ENCODE results near the gene STX11. TPM values are rescaled to one million over a fixed set of nuclear protein-coding genes. Genes with fewer than 3 reads are reported as not detected.

The STX11 gene
- total RNA-seq, 1 experiment from 2014 or later, result 0.69 TPM

GRCh38 chr6:144190593-144190992 is 40.3 kb downstream of the STX11 start:
- H3K9ac ChIP-seq (ENCODE audit: low read length), result no peak overlapping the region
- no peak overlapping the region for H2AFZ ChIP-seq (ENCODE audit: low read depth, low read length, poor library complexity, severe bottlenecking)
- no peak overlapping the region for H3K4me2 ChIP-seq (ENCODE audit: low read length)
- no peaks in the 10 kb centered on the region; the same call in 1 of the 2 replicates for H3K9me2 ChIP-seq (ENCODE audit: insufficient read depth)
- no peak overlapping the region for H3K27ac ChIP-seq (ENCODE audit: low read depth, low read length)
- H4K20me1 ChIP-seq (ENCODE audit: insufficient read depth), result no peaks in the 10 kb centered on the region
- H3K36me3 ChIP-seq (ENCODE audit: control insufficient read depth in 1 of 2, insufficient read depth in 2 of 2, low read length in 2 of 2), result no peaks in the 10 kb centered on the region
- ChIA-PET RAD21 (ENCODE audit: low non-redundant PET in 1 of 2, low total read pairs in 2 of 2, uncharacterized antibody in 2 of 2, unreplicated experiment in 2 of 2) (no interaction called here), POLR2A (no interaction called here), CTCF (interaction anchor here (0.6 kb wide), 1 partner anchor 291 kb away, joined by 3 read pairs; no protein-coding TSS in a partner anchor)
- no peak overlapping the region for H3K4me3 ChIP-seq (replicated peaks in 1 of 2; ENCODE audit: low read depth in 1 of 2, low read length in 2 of 2)
- H3K9me3 ChIP-seq (ENCODE audit: control insufficient read depth in 1 of 2, insufficient read depth in 1 of 2, low read depth in 1 of 2, low read length in 2 of 2), result no peaks in the 10 kb centered on the region
- H3K4me1 ChIP-seq (ENCODE audit: control insufficient read depth in 1 of 2, insufficient read depth in 2 of 2, low read length in 2 of 2), result no peaks in the 10 kb centered on the region
- no peak for TF ChIP-seq REST (IDR thresholded peaks at IDR 0.05; ENCODE audit: low read depth)
- peak; percentile 18; the same call in 1 of the 2 replicates for TF ChIP-seq RAD21 (IDR thresholded peaks at IDR 0.05; ENCODE audit: low read depth)
- no peak for DNase-seq (ENCODE audit: low read depth, low spot score)
- no peaks in the 10 kb centered on the region for H3K27me3 ChIP-seq (ENCODE audit: insufficient read depth, low read length)
- BruUV-seq (replicated peaks), result no TSS peak
- H3K79me2 ChIP-seq (ENCODE audit: insufficient read depth, low read length), result no peaks in the 10 kb centered on the region
- intact Hi-C loops (cut with micrococcal nuclease), result no loop called here
- no peak for ATAC-seq

- no peak overlapping the region for H2AFZ ChIP-seq (ENCODE audit: low read depth, low read length, poor library complexity, severe bottlenecking)
- ChIA-PET POLR2A (no interaction called here), CTCF (no interaction called here), RAD21 (ENCODE audit: low non-redundant PET in 1 of 2, low total read pairs in 2 of 2, uncharacterized antibody in 2 of 2, unreplicated experiment in 2 of 2) (no interaction called here)
- intact Hi-C loops (cut with micrococcal nuclease), result no loop called here
- BruUV-seq (replicated peaks), result no TSS peak
- TF ChIP-seq EZH2phosphoT487 (IDR thresholded peaks at IDR 0.05; ENCODE audit: borderline replicate concordance), result no peak
- no peak for TF ChIP-seq ZFX (IDR thresholded peaks at IDR 0.05)
- no peak for TF ChIP-seq MAX (IDR thresholded peaks at IDR 0.05)
- no peak for TF ChIP-seq SP1 (IDR thresholded peaks at IDR 0.05; ENCODE audit: low read depth)
- TF ChIP-seq EGR1 (IDR thresholded peaks at IDR 0.05; ENCODE audit: low read depth), result no peak
- no peak for TF ChIP-seq FOSL1 (IDR thresholded peaks at IDR 0.05; ENCODE audit: low read depth)
- TF ChIP-seq SIN3A (IDR thresholded peaks at IDR 0.05; ENCODE audit: low read depth), result no peak
- TF ChIP-seq TCF7L2 (IDR thresholded peaks at IDR 0.05; ENCODE audit: borderline replicate concordance, extremely low read depth, insufficient read depth, insufficient read length), result no peak
- no peak for TF ChIP-seq ZNF274 (IDR thresholded peaks at IDR 0.05; ENCODE audit: low read depth, low read length)
- TF ChIP-seq ZBTB33 (IDR thresholded peaks at IDR 0.05; ENCODE audit: extremely low read depth, insufficient replicate concordance, low read length), result no peak
- TF ChIP-seq ATF3 (IDR thresholded peaks at IDR 0.05), result no peak
- H3K9ac ChIP-seq (ENCODE audit: low read length), result no peak overlapping the region
- no peaks in the 10 kb centered on the region for H3K27me3 ChIP-seq (ENCODE audit: insufficient read depth, low read length)
- no peaks in the 10 kb centered on the region; the same call in 1 of the 2 replicates for H3K9me2 ChIP-seq (ENCODE audit: insufficient read depth)
- H3K36me3 ChIP-seq (ENCODE audit: control insufficient read depth in 1 of 2, insufficient read depth in 2 of 2, low read length in 2 of 2), result no peaks in the 10 kb centered on the region
- no peaks in the 10 kb centered on the region for H4K20me1 ChIP-seq (ENCODE audit: insufficient read depth)
- H3K9me3 ChIP-seq (ENCODE audit: control insufficient read depth in 1 of 2, insufficient read depth in 1 of 2, low read depth in 1 of 2, low read length in 2 of 2), result no peaks in the 10 kb centered on the region
- peaks cover 0 to 4% of the 10 kb centered on the region in 2 experiments; a peak in 1 of 4 replicates for H3K4me1 ChIP-seq (ENCODE audit: control insufficient read depth in 1 of 2, insufficient read depth in 2 of 2, low read length in 2 of 2)
- no peak overlapping the region for H3K4me3 ChIP-seq (replicated peaks in 1 of 2; ENCODE audit: low read depth in 1 of 2, low read length in 2 of 2)
- no peak overlapping the region for H3K27ac ChIP-seq (ENCODE audit: low read depth, low read length)
- ATAC-seq (no peak), DNase-seq (ENCODE audit: low read depth, low spot score) (no peak)
- H3K79me2 ChIP-seq (ENCODE audit: insufficient read depth, low read length), result no peaks in the 10 kb centered on the region
- H3K4me2 ChIP-seq (ENCODE audit: low read length), result no peak overlapping the region
These were observed 42.9 kb downstream of the STX11 start for GRCh38 chr6:144193181-144193580.
